Stimulated activated CD8-positive, alpha-beta memory T cell treated with anti-CD3 and anti-CD28 coated beads, Interleukin-12 subunit alpha, Interleukin-12 subunit beta, amount 100 ng/mL, for 1 hour (primary cell): ENCODE data around the gene TMEM114.

ENCODE experiments used
- DNase-seq: peaks from one replicate; pipeline ENCODE4 v3.0.0-alpha.2; 2020; ENCODE audit warnings: low read depth

The TMEM114 gene

GRCh38 chr16:8611886-8612600 lies 21.7 kb upstream of the TMEM114 start:
- no peak for DNase-seq

- no peak for DNase-seq
Observed at GRCh38 chr16:8611122-8611521, 20.8 kb upstream of the TMEM114 start.

- DNase-seq = no peak
Observed at GRCh38 chr16:8607214-8607613, 16.9 kb upstream of the TMEM114 start.

GRCh38 chr16:8605554-8605953 lies 15.2 kb upstream of the TMEM114 start:
- no peak for DNase-seq

- no peak for DNase-seq
Observed at GRCh38 chr16:8600144-8600775, 9.9 kb upstream of the TMEM114 start.

GRCh38 chr16:8596581-8596980 lies 6.3 kb upstream of the TMEM114 start:
- DNase-seq = no peak

- no peak for DNase-seq
Observed at GRCh38 chr16:8595783-8596182, 5.5 kb upstream of the TMEM114 start.

- DNase-seq = no peak
Observed at GRCh38 chr16:8594149-8594666, 3.9 kb upstream of the TMEM114 start.

- DNase-seq = no peak
Observed at GRCh38 chr16:8591451-8591850, 1.1 kb upstream of the TMEM114 start.

- no peak for DNase-seq
Observed at GRCh38 chr16:8590811-8591210, 500 bp upstream of the TMEM114 start.

GRCh38 chr16:8589057-8589899 lies 1.0 kb downstream of the TMEM114 start:
- DNase-seq = no peak

- DNase-seq = no peak
Observed at GRCh38 chr16:8588682-8589056, 1.6 kb downstream of the TMEM114 start.

- no peak for DNase-seq
Observed at GRCh38 chr16:8587065-8587464, 3.2 kb downstream of the TMEM114 start.

- no peak for DNase-seq
Observed at GRCh38 chr16:8585857-8586256, 4.5 kb downstream of the TMEM114 start.

GRCh38 chr16:8585041-8585440 lies 5.3 kb downstream of the TMEM114 start:
- no peak for DNase-seq

GRCh38 chr16:8583732-8584131 lies 6.6 kb downstream of the TMEM114 start:
- no peak for DNase-seq

GRCh38 chr16:8583199-8583598 lies 7.1 kb downstream of the TMEM114 start:
- DNase-seq = no peak

GRCh38 chr16:8581831-8582580 lies 8.3 kb downstream of the TMEM114 start:
- DNase-seq = no peak

GRCh38 chr16:8579559-8579958 lies 10.8 kb downstream of the TMEM114 start:
- no peak for DNase-seq

- DNase-seq = no peak
Observed at GRCh38 chr16:8577678-8578304, 12.5 kb downstream of the TMEM114 start.

- DNase-seq = no peak
Observed at GRCh38 chr16:8576141-8577004, 13.9 kb downstream of the TMEM114 start.
